ENCODE data around the gene CDC45.
"Not testable (repeated sequence)": the region's sequence is repeated elsewhere in the genome, so short reads cannot be mapped to it uniquely, and the experiment has no call there.

- TF ChIP-seq, protein P1, sequence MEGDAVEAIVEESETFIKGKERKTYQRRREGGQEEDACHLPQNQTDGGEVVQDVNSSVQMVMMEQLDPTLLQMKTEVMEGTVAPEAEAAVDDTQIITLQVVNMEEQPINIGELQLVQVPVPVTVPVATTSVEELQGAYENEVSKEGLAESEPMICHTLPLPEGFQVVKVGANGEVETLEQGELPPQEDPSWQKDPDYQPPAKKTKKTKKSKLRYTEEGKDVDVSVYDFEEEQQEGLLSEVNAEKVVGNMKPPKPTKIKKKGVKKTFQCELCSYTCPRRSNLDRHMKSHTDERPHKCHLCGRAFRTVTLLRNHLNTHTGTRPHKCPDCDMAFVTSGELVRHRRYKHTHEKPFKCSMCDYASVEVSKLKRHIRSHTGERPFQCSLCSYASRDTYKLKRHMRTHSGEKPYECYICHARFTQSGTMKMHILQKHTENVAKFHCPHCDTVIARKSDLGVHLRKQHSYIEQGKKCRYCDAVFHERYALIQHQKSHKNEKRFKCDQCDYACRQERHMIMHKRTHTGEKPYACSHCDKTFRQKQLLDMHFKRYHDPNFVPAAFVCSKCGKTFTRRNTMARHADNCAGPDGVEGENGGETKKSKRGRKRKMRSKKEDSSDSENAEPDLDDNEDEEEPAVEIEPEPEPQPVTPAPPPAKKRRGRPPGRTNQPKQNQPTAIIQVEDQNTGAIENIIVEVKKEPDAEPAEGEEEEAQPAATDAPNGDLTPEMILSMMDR (conservative IDR thresholded peaks at IDR 0.05), result not testable (repeated sequence)
- TF ChIP-seq EZH2 (IDR thresholded peaks at IDR 0.05; ENCODE audit: low read depth), result not testable (repeated sequence)
These were observed 43.1 kb upstream of the CDC45 start for GRCh38 chr22:19436444-19437161.
